Effector memory CD8-positive, alpha-beta T cell (primary cell): ENCODE data around the gene LTB4R.
"Not testable (repeated sequence)": the region's sequence is repeated elsewhere in the genome, so short reads cannot be mapped to it uniquely, and the experiment has no call there.

Source experiments
- ATAC-seq: fragments of 150-1000 bp; cut with Tn5 transposase; replicated peaks from 2 replicates; pipeline ENCODE4 v1.10.0; 2021; ENCODE audit warnings: mild to moderate bottlenecking, moderate library complexity
- DNase-seq, 3 experiments: peaks; one replicate each; pipeline ENCODE4 v3.0.0; 2021
- H3K27ac Mint-ChIP-seq, 2 donors: one replicate each; pipeline ENCODE4 v1.8.0; 2022; ENCODE audit warnings: mild to moderate bottlenecking in 2 of 2, mixed read lengths in 2 of 2, moderate library complexity in 2 of 2
- H3K27me3 Mint-ChIP-seq, 2 donors: one replicate each; pipeline ENCODE4 v1.8.0; 2022; ENCODE audit warnings: mixed read lengths in 2 of 2
- H3K36me3 Mint-ChIP-seq: one replicate; pipeline ENCODE4 v1.8.0; 2022; ENCODE audit warnings: mild to moderate bottlenecking, moderate library complexity, mixed read lengths; ENCODE audit not compliant: insufficient read depth
- H3K4me1 Mint-ChIP-seq, 2 donors: one replicate each; pipeline ENCODE4 v1.8.0; 2022; ENCODE audit warnings: low read depth in 2 of 2, mixed read lengths in 2 of 2
- H3K4me3 Mint-ChIP-seq, 2 donors: one replicate each; pipeline ENCODE4 v1.8.0; 2022; ENCODE audit warnings: mild to moderate bottlenecking in 2 of 2, mixed read lengths in 2 of 2, moderate library complexity in 2 of 2
- H3K9me3 Mint-ChIP-seq, 2 donors: one replicate each; pipeline ENCODE4 v1.8.0; 2022; ENCODE audit warnings: mixed read lengths in 2 of 2

The LTB4R gene

GRCh38 chr14:24327914-24328313, 16.6 kb downstream of the LTB4R start:
- DNase-seq, ATAC-seq, H3K9me3 Mint-ChIP-seq, H3K27me3 Mint-ChIP-seq: not testable (repeated sequence)
- peaks cover 51 to 58% of the 10 kb centered on the region in 2 donors for H3K4me1 Mint-ChIP-seq
- H3K36me3 Mint-ChIP-seq, result peaks cover 19% of the 10 kb centered on the region
- H3K4me3 Mint-ChIP-seq, result peak overlapping the region; percentile 48 to 59
- H3K27ac Mint-ChIP-seq, result peak overlapping the region; percentile 39 to 90

GRCh38 chr14:24329073-24329663, 17.9 kb downstream of the LTB4R start:
- H3K9me3 Mint-ChIP-seq, result no peaks in the 10 kb centered on the region
- peaks cover 56 to 57% of the 10 kb centered on the region in 2 donors for H3K4me1 Mint-ChIP-seq
- peak overlapping the region; percentile 90 to 93 for H3K27ac Mint-ChIP-seq
- peaks cover 24% of the 10 kb centered on the region for H3K36me3 Mint-ChIP-seq
- peaks cover 4 to 9% of the 10 kb centered on the region in 2 donors for H3K27me3 Mint-ChIP-seq
- DNase-seq, result no peak
- peak overlapping the region; percentile 59 to 66 for H3K4me3 Mint-ChIP-seq
- no peak for ATAC-seq

GRCh38 chr14:24329736-24330135, 18.4 kb downstream of the LTB4R start:
- Mint-ChIP-seq H3K4me1 (peaks cover 56 to 58% of the 10 kb centered on the region in 2 donors), H3K9me3 (no peaks in the 10 kb centered on the region), H3K4me3 (peak overlapping the region; percentile 59 to 66), H3K36me3 (peaks cover 27% of the 10 kb centered on the region), H3K27ac (peak overlapping the region; percentile 90 to 93), H3K27me3 (peaks cover 4 to 15% of the 10 kb centered on the region in 2 donors)
- ATAC-seq (peak; percentile 80), DNase-seq (peak; percentile 81 to 84 (median 83))

GRCh38 chr14:24330973-24331674, 19.8 kb downstream of the LTB4R start:
- H3K4me3 Mint-ChIP-seq, result peak overlapping the region in 1 of 2 donors; percentile 92
- no peak for DNase-seq
- peaks cover 4 to 25% of the 10 kb centered on the region in 2 donors for H3K27me3 Mint-ChIP-seq
- no peaks in the 10 kb centered on the region for H3K9me3 Mint-ChIP-seq
- peaks cover 64% of the 10 kb centered on the region in 2 donors for H3K4me1 Mint-ChIP-seq
- H3K27ac Mint-ChIP-seq, result peak overlapping the region; percentile 90 to 93
- peaks cover 28% of the 10 kb centered on the region for H3K36me3 Mint-ChIP-seq
- ATAC-seq, result no peak

GRCh38 chr14:24331731-24332267, 20.5 kb downstream of the LTB4R start:
- H3K27me3 Mint-ChIP-seq, result peaks cover 4 to 25% of the 10 kb centered on the region in 2 donors
- H3K9me3 Mint-ChIP-seq, result no peaks in the 10 kb centered on the region
- peaks cover 64 to 68% of the 10 kb centered on the region in 2 donors for H3K4me1 Mint-ChIP-seq
- peak overlapping the region; percentile 80 to 90 for H3K27ac Mint-ChIP-seq
- H3K36me3 Mint-ChIP-seq, result peaks cover 28% of the 10 kb centered on the region
- DNase-seq, result peak in 1 of 3 experiments; percentile 9
- H3K4me3 Mint-ChIP-seq, result peak overlapping the region; percentile 77 to 92
- no peak for ATAC-seq

- H3K27ac Mint-ChIP-seq, result peak overlapping the region; percentile 80 to 90
- peak; percentile 70 for ATAC-seq
- peaks cover 33% of the 10 kb centered on the region for H3K36me3 Mint-ChIP-seq
- peaks cover 60 to 63% of the 10 kb centered on the region in 2 donors for H3K4me1 Mint-ChIP-seq
- H3K4me3 Mint-ChIP-seq, result peak overlapping the region; percentile 77 to 92
- H3K27me3 Mint-ChIP-seq, result peaks cover 4 to 25% of the 10 kb centered on the region in 2 donors
- H3K9me3 Mint-ChIP-seq, result no peaks in the 10 kb centered on the region
- peak; percentile 86 to 87 (median 86) for DNase-seq
Observed at GRCh38 chr14:24332268-24332993, 21.1 kb downstream of the LTB4R start.

GRCh38 chr14:24334431-24335291, 23.4 kb downstream of the LTB4R start, which contains the start of gene ADCY4:
ADCY4 (minus strand) TSS chr14:24335071; CDS start chr14:24334652, 419 bp downstream.
- H3K36me3 Mint-ChIP-seq, result peaks cover 37% of the 10 kb centered on the region
- peaks cover 4 to 25% of the 10 kb centered on the region in 2 donors for H3K27me3 Mint-ChIP-seq
- H3K4me1 Mint-ChIP-seq, result peaks cover 54 to 56% of the 10 kb centered on the region in 2 donors
- ATAC-seq (no peak), DNase-seq (peak in 2 of 3 experiments; percentile 20 to 31)
- H3K9me3 Mint-ChIP-seq, result no peaks in the 10 kb centered on the region
- H3K4me3 Mint-ChIP-seq, result peak within 1 kb of the TSS; percentile 77 to 92
- H3K27ac Mint-ChIP-seq, result peak within 1 kb of the TSS in 1 of 2 donors; percentile 79

- H3K4me3 Mint-ChIP-seq, result peak overlapping the region in 1 of 2 donors; percentile 38
- no peak for ATAC-seq
Observed at GRCh38 chr14:24335461-24336171, 24.3 kb downstream of the LTB4R start.

GRCh38 chr14:24337144-24337823, 26.0 kb downstream of the LTB4R start:
- Mint-ChIP-seq H3K27ac (no peak overlapping the region), H3K4me3 (peak overlapping the region in 1 of 2 donors; percentile 90), H3K4me1 (peaks cover 33 to 38% of the 10 kb centered on the region in 2 donors), H3K9me3 (no peaks in the 10 kb centered on the region), H3K27me3 (peaks cover 9 to 25% of the 10 kb centered on the region in 2 donors), H3K36me3 (peaks cover 25% of the 10 kb centered on the region)
- DNase-seq, result no peak
- no peak for ATAC-seq

More at GRCh38 chr14:24335461-24336171, 24.3 kb downstream of the LTB4R start:
- no peak for DNase-seq
- Mint-ChIP-seq H3K27ac (no peak overlapping the region), H3K4me1 (peaks cover 49 to 51% of the 10 kb centered on the region in 2 donors), H3K36me3 (peaks cover 31% of the 10 kb centered on the region), H3K9me3 (no peaks in the 10 kb centered on the region), H3K27me3 (peaks cover 4 to 25% of the 10 kb centered on the region in 2 donors)

- H3K9me3 Mint-ChIP-seq, result no peaks in the 10 kb centered on the region
- DNase-seq, result no peak
- no peak for ATAC-seq
- peaks cover 6 to 26% of the 10 kb centered on the region in 2 donors for H3K27me3 Mint-ChIP-seq
- H3K36me3 Mint-ChIP-seq, result peaks cover 20% of the 10 kb centered on the region
- no peak overlapping the region for H3K27ac Mint-ChIP-seq
- H3K4me3 Mint-ChIP-seq, result peak overlapping the region; percentile 90
- peaks cover 29 to 36% of the 10 kb centered on the region in 2 donors for H3K4me1 Mint-ChIP-seq
Observed at GRCh38 chr14:24337824-24338175, 26.5 kb downstream of the LTB4R start.

GRCh38 chr14:24338843-24339242, 27.5 kb downstream of the LTB4R start:
- no peak for ATAC-seq
- H3K27me3 Mint-ChIP-seq, result peaks cover 11 to 32% of the 10 kb centered on the region in 2 donors
- H3K36me3 Mint-ChIP-seq, result peaks cover 15% of the 10 kb centered on the region
- peak overlapping the region; percentile 84 to 93 for H3K27ac Mint-ChIP-seq
- H3K4me3 Mint-ChIP-seq, result peak overlapping the region; percentile 90
- no peaks in the 10 kb centered on the region for H3K9me3 Mint-ChIP-seq
- DNase-seq, result no peak
- H3K4me1 Mint-ChIP-seq, result peaks cover 25 to 32% of the 10 kb centered on the region in 2 donors
